HL-60 (cell line): ENCODE measurements around the gene TIGD3.

ENCODE experiments used
- GABPA ChIP-seq: IDR thresholded peaks from 2 replicates; pipeline ENCODE4 v1.6.1; 2012; ENCODE audit warnings: low read depth
- POLR2AphosphoS5 ChIP-seq: IDR thresholded peaks from 2 replicates; pipeline ENCODE4 v1.6.1; 2012; ENCODE audit warnings: low read depth
- TF ChIP-seq, protein P1 (sequence below): IDR thresholded peaks from one replicate; pipeline ENCODE4 v1.5.1; 2011; ENCODE audit warnings: low read length, control low read depth, inconsistent platforms; ENCODE audit not compliant: insufficient read depth

DNA sequence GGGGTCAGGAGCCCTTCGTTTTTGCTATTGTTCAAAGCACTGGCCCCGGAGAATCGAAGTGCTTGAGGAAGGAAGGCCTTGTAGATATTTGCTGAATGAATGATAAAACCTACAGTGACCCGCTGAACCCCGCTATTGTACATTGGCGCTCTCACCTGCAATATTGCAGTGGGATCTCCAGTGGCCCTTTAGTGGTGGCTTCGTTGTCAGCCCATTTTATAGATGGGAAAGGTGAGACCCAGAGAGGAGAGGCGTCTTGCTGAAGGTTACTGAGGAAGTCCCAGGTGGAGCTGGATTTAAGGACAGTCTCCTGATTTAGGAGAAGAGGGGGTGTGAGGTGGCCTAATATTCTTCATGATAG is 38.7 kb upstream of the TIGD3 start:
- TF ChIP-seq, protein P1, sequence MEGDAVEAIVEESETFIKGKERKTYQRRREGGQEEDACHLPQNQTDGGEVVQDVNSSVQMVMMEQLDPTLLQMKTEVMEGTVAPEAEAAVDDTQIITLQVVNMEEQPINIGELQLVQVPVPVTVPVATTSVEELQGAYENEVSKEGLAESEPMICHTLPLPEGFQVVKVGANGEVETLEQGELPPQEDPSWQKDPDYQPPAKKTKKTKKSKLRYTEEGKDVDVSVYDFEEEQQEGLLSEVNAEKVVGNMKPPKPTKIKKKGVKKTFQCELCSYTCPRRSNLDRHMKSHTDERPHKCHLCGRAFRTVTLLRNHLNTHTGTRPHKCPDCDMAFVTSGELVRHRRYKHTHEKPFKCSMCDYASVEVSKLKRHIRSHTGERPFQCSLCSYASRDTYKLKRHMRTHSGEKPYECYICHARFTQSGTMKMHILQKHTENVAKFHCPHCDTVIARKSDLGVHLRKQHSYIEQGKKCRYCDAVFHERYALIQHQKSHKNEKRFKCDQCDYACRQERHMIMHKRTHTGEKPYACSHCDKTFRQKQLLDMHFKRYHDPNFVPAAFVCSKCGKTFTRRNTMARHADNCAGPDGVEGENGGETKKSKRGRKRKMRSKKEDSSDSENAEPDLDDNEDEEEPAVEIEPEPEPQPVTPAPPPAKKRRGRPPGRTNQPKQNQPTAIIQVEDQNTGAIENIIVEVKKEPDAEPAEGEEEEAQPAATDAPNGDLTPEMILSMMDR, result no peak
- TF ChIP-seq POLR2AphosphoS5 (no peak), GABPA (no peak)
